PC-3 (cell line): Measurements from ENCODE around the gene HNRNPH1.
"Not testable (repeated sequence)": the region's sequence is repeated elsewhere in the genome, so short reads cannot be mapped to it uniquely, and the experiment has no call there.

Experiments
- EZH2 ChIP-seq: fragments of 300-600 bp; sonication (generic); IDR thresholded peaks from one replicate; pipeline ENCODE4 v1.6.1; 2017; ENCODE audit warnings: antibody characterized with exemption, mild to moderate bottlenecking, low read length; ENCODE audit not compliant: unreplicated experiment
- EZH2phosphoT487 ChIP-seq: fragments of 300-600 bp; sonication (generic); IDR thresholded peaks from 2 replicates; pipeline ENCODE4 v1.6.1; 2018; ENCODE audit warnings: mild to moderate bottlenecking, antibody characterized with exemption, low read length, borderline replicate concordance
- TF ChIP-seq, protein P1 (sequence below): fragments of 300-600 bp; sonication (generic); conservative IDR thresholded peaks from 2 replicates; pipeline ENCODE4 v1.5.1; 2017; ENCODE audit warnings: antibody characterized with exemption, low read depth, mild to moderate bottlenecking, low read length

DNA sequence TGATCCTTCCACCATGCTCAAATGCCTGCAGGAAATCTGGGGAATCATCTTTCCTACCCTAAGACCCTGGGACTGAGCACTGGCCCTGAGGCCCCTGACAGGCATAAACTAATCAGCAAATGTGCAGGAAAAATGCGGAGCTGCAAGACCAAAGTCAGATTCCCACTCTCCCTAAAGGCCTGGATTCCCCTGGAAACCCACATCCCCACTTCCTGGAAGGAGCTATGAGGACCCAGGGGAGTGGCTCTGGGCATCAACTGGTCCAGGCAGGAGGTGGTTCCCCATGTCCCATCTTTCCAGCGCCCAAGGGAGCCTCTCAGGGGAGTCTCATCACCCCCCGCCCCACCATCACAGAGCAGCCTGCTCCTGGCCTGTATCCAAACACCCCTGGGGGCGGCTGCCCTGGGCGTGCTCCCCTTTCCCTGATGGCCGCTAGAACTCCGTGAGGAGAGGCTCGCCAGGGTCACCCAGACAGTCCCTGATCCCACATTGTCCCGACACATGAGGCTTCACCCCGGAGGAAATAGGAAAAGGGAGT is 25.8 kb upstream of the HNRNPH1 start:
- TF ChIP-seq, protein P1, sequence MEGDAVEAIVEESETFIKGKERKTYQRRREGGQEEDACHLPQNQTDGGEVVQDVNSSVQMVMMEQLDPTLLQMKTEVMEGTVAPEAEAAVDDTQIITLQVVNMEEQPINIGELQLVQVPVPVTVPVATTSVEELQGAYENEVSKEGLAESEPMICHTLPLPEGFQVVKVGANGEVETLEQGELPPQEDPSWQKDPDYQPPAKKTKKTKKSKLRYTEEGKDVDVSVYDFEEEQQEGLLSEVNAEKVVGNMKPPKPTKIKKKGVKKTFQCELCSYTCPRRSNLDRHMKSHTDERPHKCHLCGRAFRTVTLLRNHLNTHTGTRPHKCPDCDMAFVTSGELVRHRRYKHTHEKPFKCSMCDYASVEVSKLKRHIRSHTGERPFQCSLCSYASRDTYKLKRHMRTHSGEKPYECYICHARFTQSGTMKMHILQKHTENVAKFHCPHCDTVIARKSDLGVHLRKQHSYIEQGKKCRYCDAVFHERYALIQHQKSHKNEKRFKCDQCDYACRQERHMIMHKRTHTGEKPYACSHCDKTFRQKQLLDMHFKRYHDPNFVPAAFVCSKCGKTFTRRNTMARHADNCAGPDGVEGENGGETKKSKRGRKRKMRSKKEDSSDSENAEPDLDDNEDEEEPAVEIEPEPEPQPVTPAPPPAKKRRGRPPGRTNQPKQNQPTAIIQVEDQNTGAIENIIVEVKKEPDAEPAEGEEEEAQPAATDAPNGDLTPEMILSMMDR, result not testable (repeated sequence)
- TF ChIP-seq EZH2, EZH2phosphoT487: not testable (repeated sequence)
